Liver (tissue), 3 donors: Measurements from ENCODE around the gene CELSR1.

Experiments
- RAD21 ChIP-seq, 2 donors: IDR thresholded peaks; 2 replicates each; pipeline ENCODE4 v1.6.1; 2016; ENCODE audit warnings: antibody characterized with exemption in 2 of 2, mild to moderate bottlenecking in 2 of 2
- YY1 ChIP-seq: IDR thresholded peaks from 2 replicates; pipeline ENCODE4 v1.6.1; 2016; ENCODE audit warnings: antibody characterized with exemption, mild to moderate bottlenecking
- TF ChIP-seq, protein P1 (sequence below): fragments of 150-350 bp; IDR thresholded peaks from 2 replicates; pipeline ENCODE4 v1.5.1; 2017; ENCODE audit warnings: improper control_type of control experiment, low read depth, low read length; ENCODE audit not compliant: missing input control
- TF ChIP-seq, protein P2 (sequence below): IDR thresholded peaks from 2 replicates; pipeline ENCODE4 v1.6.1; 2016; ENCODE audit warnings: antibody characterized with exemption, mild to moderate bottlenecking
- donor health status: healthy.
- donor health status: healthy.

DNA sequence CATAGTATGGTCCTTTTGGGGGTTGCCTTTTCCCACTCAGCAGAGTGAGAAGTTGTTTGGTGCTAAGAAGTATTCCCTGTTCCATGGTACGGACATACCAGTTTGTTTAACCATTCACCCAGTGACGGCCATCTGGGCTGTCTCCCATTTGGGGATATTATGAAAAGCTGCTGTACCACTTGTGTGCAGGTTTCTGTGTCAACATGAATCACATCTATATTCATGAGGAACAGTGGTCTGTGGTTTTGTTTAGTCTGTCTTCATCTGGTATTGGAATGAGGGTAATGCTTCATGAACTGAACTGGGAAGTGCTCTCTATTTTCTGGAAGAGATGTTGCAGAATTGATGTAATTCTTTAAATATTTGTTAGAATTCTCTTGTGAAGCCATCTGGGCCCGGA is 112.4 kb downstream of the CELSR1 start:
- TF ChIP-seq, protein P1, sequence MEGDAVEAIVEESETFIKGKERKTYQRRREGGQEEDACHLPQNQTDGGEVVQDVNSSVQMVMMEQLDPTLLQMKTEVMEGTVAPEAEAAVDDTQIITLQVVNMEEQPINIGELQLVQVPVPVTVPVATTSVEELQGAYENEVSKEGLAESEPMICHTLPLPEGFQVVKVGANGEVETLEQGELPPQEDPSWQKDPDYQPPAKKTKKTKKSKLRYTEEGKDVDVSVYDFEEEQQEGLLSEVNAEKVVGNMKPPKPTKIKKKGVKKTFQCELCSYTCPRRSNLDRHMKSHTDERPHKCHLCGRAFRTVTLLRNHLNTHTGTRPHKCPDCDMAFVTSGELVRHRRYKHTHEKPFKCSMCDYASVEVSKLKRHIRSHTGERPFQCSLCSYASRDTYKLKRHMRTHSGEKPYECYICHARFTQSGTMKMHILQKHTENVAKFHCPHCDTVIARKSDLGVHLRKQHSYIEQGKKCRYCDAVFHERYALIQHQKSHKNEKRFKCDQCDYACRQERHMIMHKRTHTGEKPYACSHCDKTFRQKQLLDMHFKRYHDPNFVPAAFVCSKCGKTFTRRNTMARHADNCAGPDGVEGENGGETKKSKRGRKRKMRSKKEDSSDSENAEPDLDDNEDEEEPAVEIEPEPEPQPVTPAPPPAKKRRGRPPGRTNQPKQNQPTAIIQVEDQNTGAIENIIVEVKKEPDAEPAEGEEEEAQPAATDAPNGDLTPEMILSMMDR, result no peak
- TF ChIP-seq, protein P2, sequence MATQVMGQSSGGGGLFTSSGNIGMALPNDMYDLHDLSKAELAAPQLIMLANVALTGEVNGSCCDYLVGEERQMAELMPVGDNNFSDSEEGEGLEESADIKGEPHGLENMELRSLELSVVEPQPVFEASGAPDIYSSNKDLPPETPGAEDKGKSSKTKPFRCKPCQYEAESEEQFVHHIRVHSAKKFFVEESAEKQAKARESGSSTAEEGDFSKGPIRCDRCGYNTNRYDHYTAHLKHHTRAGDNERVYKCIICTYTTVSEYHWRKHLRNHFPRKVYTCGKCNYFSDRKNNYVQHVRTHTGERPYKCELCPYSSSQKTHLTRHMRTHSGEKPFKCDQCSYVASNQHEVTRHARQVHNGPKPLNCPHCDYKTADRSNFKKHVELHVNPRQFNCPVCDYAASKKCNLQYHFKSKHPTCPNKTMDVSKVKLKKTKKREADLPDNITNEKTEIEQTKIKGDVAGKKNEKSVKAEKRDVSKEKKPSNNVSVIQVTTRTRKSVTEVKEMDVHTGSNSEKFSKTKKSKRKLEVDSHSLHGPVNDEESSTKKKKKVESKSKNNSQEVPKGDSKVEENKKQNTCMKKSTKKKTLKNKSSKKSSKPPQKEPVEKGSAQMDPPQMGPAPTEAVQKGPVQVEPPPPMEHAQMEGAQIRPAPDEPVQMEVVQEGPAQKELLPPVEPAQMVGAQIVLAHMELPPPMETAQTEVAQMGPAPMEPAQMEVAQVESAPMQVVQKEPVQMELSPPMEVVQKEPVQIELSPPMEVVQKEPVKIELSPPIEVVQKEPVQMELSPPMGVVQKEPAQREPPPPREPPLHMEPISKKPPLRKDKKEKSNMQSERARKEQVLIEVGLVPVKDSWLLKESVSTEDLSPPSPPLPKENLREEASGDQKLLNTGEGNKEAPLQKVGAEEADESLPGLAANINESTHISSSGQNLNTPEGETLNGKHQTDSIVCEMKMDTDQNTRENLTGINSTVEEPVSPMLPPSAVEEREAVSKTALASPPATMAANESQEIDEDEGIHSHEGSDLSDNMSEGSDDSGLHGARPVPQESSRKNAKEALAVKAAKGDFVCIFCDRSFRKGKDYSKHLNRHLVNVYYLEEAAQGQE, result no peak
- no peak for TF ChIP-seq YY1
- no peak for TF ChIP-seq RAD21 (IDR thresholded peaks at IDR 0.05)
